ENCODE results near the gene SOX8.

- TF ChIP-seq CTCF (IDR thresholded peaks at IDR 0.05) (no peak), POLR2A (IDR thresholded peaks at IDR 0.05) (no peak)
Measured at GRCh38 chr16:975291-975690, 6.3 kb upstream of the SOX8 start.
